ENCODE data around the gene LRRC7.

Gene LRRC7

GRCh38 chr1:70146488-70146887, 578.8 kb downstream of the LRRC7 start:
- TF ChIP-seq ZFX (IDR thresholded peaks at IDR 0.05), result no peak
- TF ChIP-seq, protein P1, sequence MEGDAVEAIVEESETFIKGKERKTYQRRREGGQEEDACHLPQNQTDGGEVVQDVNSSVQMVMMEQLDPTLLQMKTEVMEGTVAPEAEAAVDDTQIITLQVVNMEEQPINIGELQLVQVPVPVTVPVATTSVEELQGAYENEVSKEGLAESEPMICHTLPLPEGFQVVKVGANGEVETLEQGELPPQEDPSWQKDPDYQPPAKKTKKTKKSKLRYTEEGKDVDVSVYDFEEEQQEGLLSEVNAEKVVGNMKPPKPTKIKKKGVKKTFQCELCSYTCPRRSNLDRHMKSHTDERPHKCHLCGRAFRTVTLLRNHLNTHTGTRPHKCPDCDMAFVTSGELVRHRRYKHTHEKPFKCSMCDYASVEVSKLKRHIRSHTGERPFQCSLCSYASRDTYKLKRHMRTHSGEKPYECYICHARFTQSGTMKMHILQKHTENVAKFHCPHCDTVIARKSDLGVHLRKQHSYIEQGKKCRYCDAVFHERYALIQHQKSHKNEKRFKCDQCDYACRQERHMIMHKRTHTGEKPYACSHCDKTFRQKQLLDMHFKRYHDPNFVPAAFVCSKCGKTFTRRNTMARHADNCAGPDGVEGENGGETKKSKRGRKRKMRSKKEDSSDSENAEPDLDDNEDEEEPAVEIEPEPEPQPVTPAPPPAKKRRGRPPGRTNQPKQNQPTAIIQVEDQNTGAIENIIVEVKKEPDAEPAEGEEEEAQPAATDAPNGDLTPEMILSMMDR (conservative IDR thresholded peaks at IDR 0.05), result no peak

DNA sequence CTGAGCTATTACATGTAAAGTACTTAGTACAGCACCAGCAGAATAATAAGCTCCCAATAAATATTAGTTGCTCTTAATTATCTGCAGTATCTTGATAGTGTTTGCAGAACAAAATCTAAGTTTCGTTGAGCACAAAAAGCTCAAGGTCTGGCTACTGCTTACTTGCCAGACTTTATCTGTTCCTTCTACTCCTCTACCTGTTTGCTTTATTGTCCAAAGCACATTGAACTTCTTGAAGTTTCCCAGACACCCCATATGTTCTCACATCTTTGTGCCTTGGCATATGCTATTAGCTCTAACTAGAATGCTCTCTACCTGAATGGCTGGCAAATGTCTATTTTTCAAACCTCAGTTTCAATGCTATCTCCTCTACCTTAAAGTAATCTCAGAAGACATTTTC, 582.7 kb downstream of the LRRC7 start:
- TF ChIP-seq, protein P1 (conservative IDR thresholded peaks at IDR 0.05), result no peak
- TF ChIP-seq ZFX (IDR thresholded peaks at IDR 0.05), result no peak
- no peak overlapping the region for H3K27ac ChIP-seq

More at GRCh38 chr1:70146488-70146887, 578.8 kb downstream of the LRRC7 start:
- no peak overlapping the region for H3K27ac ChIP-seq

DNA sequence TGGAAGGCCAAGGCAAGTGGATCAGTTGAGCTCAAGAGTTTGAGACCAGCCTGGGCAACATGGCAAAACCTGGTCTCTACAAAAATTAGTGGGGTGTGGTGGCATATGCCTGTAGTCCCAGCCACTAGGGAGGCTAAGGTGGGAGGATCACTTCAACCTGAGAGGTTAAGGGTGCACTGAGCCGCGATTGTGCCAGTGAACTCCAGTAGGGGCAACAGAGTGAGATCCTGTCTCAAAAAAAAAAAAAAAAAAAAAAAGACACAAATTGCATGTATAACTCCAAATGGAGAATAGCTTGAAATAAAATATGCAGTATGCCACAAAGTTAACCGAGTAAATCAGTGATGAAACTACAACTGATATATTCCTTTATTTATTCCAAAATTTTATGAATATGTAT, 586.0 kb downstream of the LRRC7 start:
- no peak for TF ChIP-seq ZFX (IDR thresholded peaks at IDR 0.05)
- TF ChIP-seq, protein P1 (conservative IDR thresholded peaks at IDR 0.05), result no peak

DNA sequence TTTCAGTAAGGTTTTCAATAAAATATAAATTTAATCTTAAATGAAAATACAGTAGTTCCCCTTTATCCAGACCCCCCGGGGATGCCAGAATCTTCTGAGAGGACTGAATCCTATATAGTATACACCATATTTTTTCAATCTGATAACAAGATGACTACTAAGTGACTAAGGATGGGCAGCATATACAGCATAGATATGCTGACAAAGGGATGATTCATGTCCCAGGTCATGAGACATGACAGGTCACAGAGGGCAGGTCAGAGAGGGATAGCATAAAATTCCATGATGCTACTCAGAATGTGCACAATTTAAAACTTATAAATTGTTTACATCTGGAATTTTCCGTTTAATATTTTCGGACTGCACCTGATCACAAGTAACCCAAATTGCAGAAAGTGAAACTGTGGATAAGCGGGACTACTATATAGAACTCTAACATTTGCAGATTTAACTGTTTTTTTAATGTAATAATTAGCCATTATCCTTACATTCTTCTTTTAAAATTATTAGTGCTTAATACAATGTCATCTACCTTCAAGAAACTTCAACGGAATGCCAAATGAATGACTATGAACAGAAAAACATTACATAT, 588.9 kb downstream of the LRRC7 start:
- H3K27ac ChIP-seq, result no peak overlapping the region
- TF ChIP-seq ZFX (IDR thresholded peaks at IDR 0.05), result no peak
- TF ChIP-seq, protein P1 (conservative IDR thresholded peaks at IDR 0.05), result no peak

More for the DNA sequence above, 586.0 kb downstream of the LRRC7 start:
- H3K27ac ChIP-seq, result no peak overlapping the region

GRCh38 chr1:70164350-70164749, 596.6 kb downstream of the LRRC7 start:
- TF ChIP-seq ZFX (IDR thresholded peaks at IDR 0.05), result no peak
- H3K27ac ChIP-seq, result no peak overlapping the region

GRCh38 chr1:70168283-70168682, 600.6 kb downstream of the LRRC7 start:
- no peak overlapping the region for H3K27ac ChIP-seq
- TF ChIP-seq, protein P1 (conservative IDR thresholded peaks at IDR 0.05), result no peak
- TF ChIP-seq ZFX (IDR thresholded peaks at IDR 0.05), result no peak

GRCh38 chr1:70169018-70169839, 601.5 kb downstream of the LRRC7 start:
- no peak overlapping the region for H3K27ac ChIP-seq
- no peak for TF ChIP-seq ZFX (IDR thresholded peaks at IDR 0.05)

GRCh38 chr1:70171512-70171911, 603.8 kb downstream of the LRRC7 start:
- H3K27ac ChIP-seq, result no peak overlapping the region
- TF ChIP-seq ZFX (IDR thresholded peaks at IDR 0.05), result no peak
- TF ChIP-seq, protein P1 (conservative IDR thresholded peaks at IDR 0.05), result no peak

All from C4-2B (cell line).